Keratinocyte (primary cell): Measurements from ENCODE around the gene SHFL. TPM values are rescaled to one million over a fixed set of nuclear protein-coding genes. Genes with fewer than 3 reads are reported as not detected.

ENCODE experiments used
- DNase-seq: peaks from one replicate; pipeline ENCODE4 v3.0.0-alpha.2; 2011; ENCODE audit warnings: low read depth, missing footprints, low spot score
- FAIRE-seq: peaks from 2 replicates; lab custom pipeline; 2011; peaks lifted over from hg19 to GRCh38; lab: Jason Lieb, UNC
- H2AFZ ChIP-seq: 2 replicates; pipeline ENCODE4 v1.6.0; 2012; ENCODE audit warnings: low read length, control low read depth, inconsistent platforms; ENCODE audit not compliant: control insufficient read depth
- H3K27ac ChIP-seq: 2 replicates; pipeline ENCODE4 v1.5.1; 2011; ENCODE audit warnings: low read length; ENCODE audit not compliant: control insufficient read depth, insufficient read depth
- H3K27me3 ChIP-seq: 3 replicates; pipeline ENCODE4 v1.6.0; 2011; ENCODE audit warnings: low read length; ENCODE audit not compliant: control insufficient read depth, insufficient read depth; ENCODE audit errors: extremely low read depth
- H3K36me3 ChIP-seq, 2 experiments: 2 replicates in 1 of 2; 3 replicates in 1 of 2; pipeline ENCODE4 v1.5.1; 2011; ENCODE audit warnings: low read length in 2 of 2, mild to moderate bottlenecking in 1 of 2; ENCODE audit not compliant: control insufficient read depth in 2 of 2, insufficient read depth in 2 of 2; ENCODE audit errors: extremely low read depth in 1 of 2
- H3K4me1 ChIP-seq: 3 replicates; pipeline ENCODE4 v1.5.1; 2011; ENCODE audit warnings: low read length; ENCODE audit not compliant: control insufficient read depth, insufficient read depth; ENCODE audit errors: extremely low read depth
- H3K4me2 ChIP-seq: 3 replicates; pipeline ENCODE4 v1.6.0; 2011; ENCODE audit warnings: low read depth, low read length; ENCODE audit not compliant: control insufficient read depth, insufficient read depth; ENCODE audit errors: extremely low read depth
- H3K4me3 ChIP-seq, 3 experiments: fragments of 200-600 bp in 1 of 3; sonication (generic) in 1 of 3; 2 replicates in 2 of 3; 3 replicates in 1 of 3; pipeline ENCODE4 v1.5.1; 2011 to 2016; ENCODE audit warnings: low read length in 3 of 3, mild to moderate bottlenecking in 3 of 3, control low read depth in 2 of 3, inconsistent platforms in 1 of 3, low read depth in 1 of 3, mixed read lengths in 1 of 3, mixed run types in 1 of 3, moderate library complexity in 1 of 3; ENCODE audit not compliant: control insufficient read depth in 2 of 3, insufficient read depth in 2 of 3; ENCODE audit errors: extremely low read depth in 1 of 3
- H3K79me2 ChIP-seq: 2 replicates; pipeline ENCODE4 v1.6.0; 2012; ENCODE audit warnings: low read length; ENCODE audit not compliant: control insufficient read depth, insufficient read depth
- H3K9ac ChIP-seq: 3 replicates; pipeline ENCODE4 v1.6.0; 2011; ENCODE audit warnings: low read length; ENCODE audit not compliant: control insufficient read depth, insufficient read depth; ENCODE audit errors: extremely low read depth
- H3K9me1 ChIP-seq: 3 replicates; pipeline ENCODE4 v1.6.0; 2011; ENCODE audit warnings: low read length; ENCODE audit not compliant: control insufficient read depth, insufficient read depth; ENCODE audit errors: extremely low read depth
- H3K9me3 ChIP-seq: 2 replicates; pipeline ENCODE4 v1.5.1; 2012; ENCODE audit warnings: low read depth, low read length; ENCODE audit not compliant: control insufficient read depth
- H4K20me1 ChIP-seq: 3 replicates; pipeline ENCODE4 v1.6.0; 2011; ENCODE audit warnings: low read length; ENCODE audit not compliant: control insufficient read depth, insufficient read depth; ENCODE audit errors: extremely low read depth
- EZH2 ChIP-seq: IDR thresholded peaks from one replicate; pipeline ENCODE4 v1.6.1; 2012; ENCODE audit warnings: inconsistent platforms, mild to moderate bottlenecking, low read length, moderate library complexity
- dilution Hi-C: fragments of 300-500 bp; cut with MboI; formaldehyde crosslinking; loops from one replicate; pipeline ENCODE4 v1.7.0; 2020; ENCODE audit warnings: low sequenced_read_pairs; ENCODE audit not compliant: extremely low pct_ligation_motif_present
- polyA plus RNA-seq, 5 experiments: library from polyadenylated mRNA; depleted of rRNA in 3 of 5; stranded (reverse) in 3 of 5; stranded (forward) in 1 of 5; unstranded in 1 of 5; fragments of >200 nt; gene quantifications; 1 replicate in 1 of 5; 2 replicates in 3 of 5; 3 replicates in 1 of 5; pipeline versions ENCODE4 v1.2.1 to v1.2.3, GENCODE V29; 2011 to 2012; ENCODE audit warnings: missing spikeins in 2 of 5, low read depth in 1 of 5, low replicate concordance in 1 of 5
- TF ChIP-seq, protein P1 (sequence below), 3 experiments: IDR thresholded peaks in 1 of 3; conservative IDR thresholded peaks in 1 of 3; optimal IDR thresholded peaks in 1 of 3; 2 replicates in 2 of 3; 3 replicates in 1 of 3; pipeline versions ENCODE3 to v1.5.1; 2011; ENCODE audit warnings: low read length in 3 of 3, mild to moderate bottlenecking in 3 of 3, moderate library complexity in 2 of 3, control low read depth in 1 of 3, inconsistent platforms in 1 of 3; ENCODE audit not compliant: insufficient read depth in 2 of 3; ENCODE audit errors: extremely low read depth in 1 of 3

Gene SHFL
- polyA plus RNA-seq, 1 donor (not counting 4 experiments of a cell fraction or from before 2014, with no cell fraction given) = 36.4 TPM

DNA sequence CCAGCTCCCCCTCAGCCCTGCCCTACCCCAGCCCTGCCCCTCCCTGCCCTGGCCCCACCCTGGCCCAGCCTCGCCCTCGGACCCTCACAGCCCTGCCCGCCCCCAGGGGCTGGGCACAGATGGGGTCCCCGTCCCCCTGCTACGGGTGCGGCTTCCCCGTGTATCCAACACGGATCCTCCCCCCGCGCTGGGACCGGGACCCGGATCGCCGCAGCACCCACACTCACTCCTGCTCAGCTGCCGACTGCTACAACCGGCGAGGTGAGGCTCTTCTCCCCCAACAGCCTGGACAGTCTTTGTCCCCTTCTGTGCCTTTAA is 5.2 kb downstream of the SHFL start:
- Histone ChIP-seq H2AFZ (no peak overlapping the region), H3K27ac (no peak overlapping the region), H3K4me1 (peaks cover 4% of the 10 kb centered on the region), H3K9me3 (no peaks in the 10 kb centered on the region), H4K20me1 (no peaks in the 10 kb centered on the region), H3K27me3 (no peaks in the 10 kb centered on the region), H3K36me3 (peaks cover 0 to 21% of the 10 kb centered on the region in 2 experiments), H3K4me2 (no peak overlapping the region), H3K9me1 (no peaks in the 10 kb centered on the region), H3K79me2 (no peaks in the 10 kb centered on the region), H3K9ac (no peak overlapping the region), H3K4me3 (no peak overlapping the region)
- DNase-seq (no peak), FAIRE-seq (no peak)
- no peak for TF ChIP-seq EZH2
- TF ChIP-seq, protein P1, sequence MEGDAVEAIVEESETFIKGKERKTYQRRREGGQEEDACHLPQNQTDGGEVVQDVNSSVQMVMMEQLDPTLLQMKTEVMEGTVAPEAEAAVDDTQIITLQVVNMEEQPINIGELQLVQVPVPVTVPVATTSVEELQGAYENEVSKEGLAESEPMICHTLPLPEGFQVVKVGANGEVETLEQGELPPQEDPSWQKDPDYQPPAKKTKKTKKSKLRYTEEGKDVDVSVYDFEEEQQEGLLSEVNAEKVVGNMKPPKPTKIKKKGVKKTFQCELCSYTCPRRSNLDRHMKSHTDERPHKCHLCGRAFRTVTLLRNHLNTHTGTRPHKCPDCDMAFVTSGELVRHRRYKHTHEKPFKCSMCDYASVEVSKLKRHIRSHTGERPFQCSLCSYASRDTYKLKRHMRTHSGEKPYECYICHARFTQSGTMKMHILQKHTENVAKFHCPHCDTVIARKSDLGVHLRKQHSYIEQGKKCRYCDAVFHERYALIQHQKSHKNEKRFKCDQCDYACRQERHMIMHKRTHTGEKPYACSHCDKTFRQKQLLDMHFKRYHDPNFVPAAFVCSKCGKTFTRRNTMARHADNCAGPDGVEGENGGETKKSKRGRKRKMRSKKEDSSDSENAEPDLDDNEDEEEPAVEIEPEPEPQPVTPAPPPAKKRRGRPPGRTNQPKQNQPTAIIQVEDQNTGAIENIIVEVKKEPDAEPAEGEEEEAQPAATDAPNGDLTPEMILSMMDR (optimal IDR thresholded peaks at IDR 0.05 in 1 of 3, IDR thresholded peaks at IDR 0.05 in 1 of 3, conservative IDR thresholded peaks at IDR 0.05 in 1 of 3; ENCODE audit: extremely low read depth in 1 of 3, insufficient read depth in 2 of 3, low read length in 3 of 3) = no peak
- dilution Hi-C loops = loop anchor here (25.0 kb wide), 1 partner anchor 154 kb away; the partner anchor contains the start of gene OLFM2

DNA sequence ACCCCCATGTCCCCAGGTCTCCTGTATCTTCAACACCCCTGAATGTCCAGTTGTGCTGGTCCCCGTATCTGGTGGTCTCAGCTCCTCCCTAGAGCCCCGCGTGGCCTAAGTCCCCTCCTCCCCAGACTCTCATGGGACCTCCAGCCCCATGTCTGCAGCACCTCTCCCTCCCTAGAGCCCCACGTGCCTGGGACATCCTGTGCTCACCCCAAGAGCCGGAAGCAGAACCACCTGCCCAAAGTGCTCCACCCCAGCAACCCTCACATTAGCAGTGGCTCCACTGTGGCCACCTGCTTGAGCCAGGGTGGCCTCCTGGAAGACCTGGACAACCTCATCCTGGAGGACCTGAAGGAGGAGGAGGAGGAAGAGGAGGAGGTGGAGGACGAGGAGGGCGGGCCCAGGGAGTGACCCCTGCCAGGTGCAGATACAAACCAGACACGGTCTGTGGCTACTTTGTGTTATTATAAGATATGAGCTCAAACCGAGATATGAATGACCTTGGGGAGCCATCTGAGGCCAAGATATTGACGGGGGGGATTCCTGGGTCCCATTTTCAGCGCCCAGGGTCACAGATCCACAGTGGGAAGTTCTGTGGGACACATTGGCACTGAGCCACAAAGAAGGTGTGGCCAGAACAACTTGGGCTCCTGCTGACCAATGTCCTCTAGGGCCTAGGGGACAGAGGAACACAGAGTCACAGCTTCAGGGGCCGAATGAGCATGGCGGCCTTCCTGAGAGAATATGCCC is 6.0 kb downstream of the SHFL start:
- Histone ChIP-seq H3K4me2 (no peak overlapping the region), H4K20me1 (no peaks in the 10 kb centered on the region), H3K9ac (no peak overlapping the region), H3K9me3 (no peaks in the 10 kb centered on the region), H3K27me3 (no peaks in the 10 kb centered on the region), H3K9me1 (no peaks in the 10 kb centered on the region), H3K4me1 (peaks cover 8% of the 10 kb centered on the region), H3K79me2 (no peaks in the 10 kb centered on the region), H2AFZ (no peak overlapping the region), H3K36me3 (peaks cover 0 to 21% of the 10 kb centered on the region in 2 experiments), H3K27ac (no peak overlapping the region), H3K4me3 (no peak overlapping the region)
- FAIRE-seq (no peak), DNase-seq (no peak)
- dilution Hi-C loops = loop anchor here (25.0 kb wide), 1 partner anchor 155 kb away; the partner anchor contains the start of gene OLFM2
- TF ChIP-seq, protein P1 (optimal IDR thresholded peaks at IDR 0.05 in 1 of 3, IDR thresholded peaks at IDR 0.05 in 1 of 3, conservative IDR thresholded peaks at IDR 0.05 in 1 of 3; ENCODE audit: extremely low read depth in 1 of 3, insufficient read depth in 2 of 3, low read length in 3 of 3) = no peak
- no peak for TF ChIP-seq EZH2
